Mesodermal cell (in vitro differentiated cells): ENCODE results near the gene HSPA9.

Experiments used
- H3K27ac ChIP-seq: 2 replicates; pipeline ENCODE4 v1.7.0; 2013; ENCODE audit warnings: mild to moderate bottlenecking, low read depth, low read length, moderate library complexity; ENCODE audit not compliant: severe bottlenecking
- H3K36me3 ChIP-seq: 2 replicates; pipeline ENCODE4 v1.7.1; 2013; ENCODE audit warnings: mild to moderate bottlenecking, low read length, moderate library complexity; ENCODE audit not compliant: control insufficient read depth, insufficient read depth
- H3K4me1 ChIP-seq: one replicate; pipeline ENCODE4 v1.7.1; 2013; ENCODE audit warnings: mild to moderate bottlenecking, low read length; ENCODE audit not compliant: insufficient read depth, control insufficient read depth, poor library complexity, severe bottlenecking
- H3K4me3 ChIP-seq: 2 replicates; pipeline ENCODE4 v1.7.0; 2013; ENCODE audit warnings: low read length, control low read depth, mild to moderate bottlenecking; ENCODE audit not compliant: insufficient read depth, poor library complexity, severe bottlenecking; ENCODE audit errors: extremely low read depth
- H3K9me3 ChIP-seq: 2 replicates; pipeline ENCODE4 v1.7.1; 2013; ENCODE audit warnings: mild to moderate bottlenecking, low read length, moderate library complexity; ENCODE audit not compliant: control insufficient read depth
- WGBS, 2 experiments: methylation state at CpG; one replicate each; pipeline ENCODE4 v1.1.5; 2013; ENCODE audit warnings: missing lambda C conversion rate in 2 of 2; ENCODE audit not compliant: insufficient coverage in 2 of 2; 5-methylcytosine and 5-hydroxymethylcytosine counted together

HSPA9 gene

GRCh38 chr5:138594305-138595058 is 19.3 kb upstream of the HSPA9 start:
- 87% methylated on average over 1 of the region's 4 CpGs; no CpG with 5 or more reads in 1 of the 2 experiments for WGBS, 2 experiments
- H3K9me3 ChIP-seq = no peaks in the 10 kb centered on the region

GRCh38 chr5:138588013-138588788 is 13.0 kb upstream of the HSPA9 start:
- H3K4me3 ChIP-seq = no peak overlapping the region
- 100% methylated on average over 1 of the region's 2 CpGs for WGBS, 2 experiments

More at GRCh38 chr5:138594305-138595058, 19.3 kb upstream of the HSPA9 start:
- no peak overlapping the region for H3K4me3 ChIP-seq
- H3K4me1 ChIP-seq = no peaks in the 10 kb centered on the region
- H3K27ac ChIP-seq = no peak overlapping the region
- no peaks in the 10 kb centered on the region for H3K36me3 ChIP-seq

GRCh38 chr5:138585157-138585556 is 10.0 kb upstream of the HSPA9 start:
- Histone ChIP-seq H3K9me3 (no peaks in the 10 kb centered on the region), H3K4me1 (no peaks in the 10 kb centered on the region), H3K27ac (no peak overlapping the region), H3K36me3 (no peaks in the 10 kb centered on the region), H3K4me3 (no peak overlapping the region)

More at GRCh38 chr5:138588013-138588788, 13.0 kb upstream of the HSPA9 start:
- no peaks in the 10 kb centered on the region for H3K9me3 ChIP-seq
- no peaks in the 10 kb centered on the region for H3K4me1 ChIP-seq
- no peaks in the 10 kb centered on the region for H3K36me3 ChIP-seq
- no peak overlapping the region for H3K27ac ChIP-seq

GRCh38 chr5:138583984-138584637 is 8.9 kb upstream of the HSPA9 start:
- WGBS, 2 experiments = 80 to 82% methylated on average over 1 to 2 of the region's 8 CpGs
- H3K9me3 ChIP-seq = no peaks in the 10 kb centered on the region
- H3K4me3 ChIP-seq = no peak overlapping the region
- no peaks in the 10 kb centered on the region for H3K4me1 ChIP-seq
- H3K27ac ChIP-seq = no peak overlapping the region
- no peaks in the 10 kb centered on the region for H3K36me3 ChIP-seq

GRCh38 chr5:138582959-138583358 is 7.8 kb upstream of the HSPA9 start:
- Histone ChIP-seq H3K4me3 (no peak overlapping the region), H3K36me3 (no peaks in the 10 kb centered on the region), H3K4me1 (no peaks in the 10 kb centered on the region), H3K9me3 (no peaks in the 10 kb centered on the region), H3K27ac (no peak overlapping the region)
- 91 to 100% methylated on average over 1 of the region's 3 CpGs for WGBS, 2 experiments

GRCh38 chr5:138580777-138581176 is 5.6 kb upstream of the HSPA9 start:
- no peaks in the 10 kb centered on the region for H3K9me3 ChIP-seq
- no peaks in the 10 kb centered on the region for H3K36me3 ChIP-seq
- H3K27ac ChIP-seq = no peak overlapping the region
- no peak overlapping the region for H3K4me3 ChIP-seq
- H3K4me1 ChIP-seq = no peaks in the 10 kb centered on the region

GRCh38 chr5:138580001-138580400 is 4.8 kb upstream of the HSPA9 start:
- no peaks in the 10 kb centered on the region for H3K36me3 ChIP-seq
- no CpG with 5 or more reads among the region's 2 CpGs for WGBS, 2 experiments
- no peaks in the 10 kb centered on the region for H3K4me1 ChIP-seq

GRCh38 chr5:138579517-138579863 is 4.3 kb upstream of the HSPA9 start:
- 17 to 60% methylated on average over 1 of the region's 2 CpGs for WGBS, 2 experiments
- Histone ChIP-seq H3K4me1 (no peaks in the 10 kb centered on the region), H3K4me3 (no peak overlapping the region), H3K36me3 (no peaks in the 10 kb centered on the region), H3K27ac (no peak overlapping the region), H3K9me3 (no peaks in the 10 kb centered on the region)

More at GRCh38 chr5:138580001-138580400, 4.8 kb upstream of the HSPA9 start:
- Histone ChIP-seq H3K4me3 (no peak overlapping the region), H3K27ac (no peak overlapping the region), H3K9me3 (no peaks in the 10 kb centered on the region)

- peaks cover 16% of the 10 kb centered on the region for H3K36me3 ChIP-seq
- no peak overlapping the region for H3K27ac ChIP-seq
- H3K9me3 ChIP-seq = no peaks in the 10 kb centered on the region
- no peak overlapping the region for H3K4me3 ChIP-seq
- 96 to 97% methylated on average over 13 of the region's 17 CpGs for WGBS, 2 experiments
- H3K4me1 ChIP-seq = no peaks in the 10 kb centered on the region
These were observed 2.3 kb upstream of the HSPA9 start for GRCh38 chr5:138577452-138577851.

- H3K4me1 ChIP-seq = peaks cover 9% of the 10 kb centered on the region
- H3K36me3 ChIP-seq = peaks cover 43% of the 10 kb centered on the region
- peak overlapping the region; percentile 98 for H3K4me3 ChIP-seq
- peak overlapping the region; percentile 100 for H3K27ac ChIP-seq
- H3K9me3 ChIP-seq = no peaks in the 10 kb centered on the region
- WGBS, 2 experiments = 0% methylated on average over 14 of the region's 18 CpGs
These were observed 432 bp downstream of the HSPA9 start for GRCh38 chr5:138574744-138575193.
